ENCODE measurements around the gene ADH4.

DNA sequence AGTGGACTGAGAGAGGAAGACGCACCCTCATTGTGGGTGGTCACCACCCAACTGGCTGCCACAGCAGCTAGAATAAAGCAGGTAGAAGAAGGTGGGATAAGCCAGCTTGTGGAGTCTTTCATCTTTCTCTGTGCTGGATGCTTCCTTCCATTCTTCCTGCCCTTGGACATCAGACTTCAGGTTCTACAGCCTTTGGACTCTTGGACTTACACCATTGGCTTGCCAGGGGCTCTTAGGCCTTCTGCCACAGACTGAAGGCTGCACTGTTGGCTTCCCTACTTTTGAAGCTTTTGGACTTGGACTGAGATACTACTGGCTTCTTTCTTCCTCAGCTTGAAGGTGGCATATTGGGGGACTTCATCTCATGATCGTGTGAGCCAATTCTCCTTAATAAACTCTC lies 41.5 kb upstream of the ADH4 start:
- no peak for TF ChIP-seq GATA3 (IDR thresholded peaks at IDR 0.05; ENCODE audit: low read depth, low read length)
- no peak for TF ChIP-seq GATA2 (IDR thresholded peaks at IDR 0.05; ENCODE audit: low read depth, low read length)
